ENCODE results near the gene COL6A2. TPM values are rescaled to one million over a fixed set of nuclear protein-coding genes. Genes with fewer than 3 reads are reported as not detected.

The COL6A2 gene
- total RNA-seq, 1 donor from 2014 or later = 378 TPM

DNA sequence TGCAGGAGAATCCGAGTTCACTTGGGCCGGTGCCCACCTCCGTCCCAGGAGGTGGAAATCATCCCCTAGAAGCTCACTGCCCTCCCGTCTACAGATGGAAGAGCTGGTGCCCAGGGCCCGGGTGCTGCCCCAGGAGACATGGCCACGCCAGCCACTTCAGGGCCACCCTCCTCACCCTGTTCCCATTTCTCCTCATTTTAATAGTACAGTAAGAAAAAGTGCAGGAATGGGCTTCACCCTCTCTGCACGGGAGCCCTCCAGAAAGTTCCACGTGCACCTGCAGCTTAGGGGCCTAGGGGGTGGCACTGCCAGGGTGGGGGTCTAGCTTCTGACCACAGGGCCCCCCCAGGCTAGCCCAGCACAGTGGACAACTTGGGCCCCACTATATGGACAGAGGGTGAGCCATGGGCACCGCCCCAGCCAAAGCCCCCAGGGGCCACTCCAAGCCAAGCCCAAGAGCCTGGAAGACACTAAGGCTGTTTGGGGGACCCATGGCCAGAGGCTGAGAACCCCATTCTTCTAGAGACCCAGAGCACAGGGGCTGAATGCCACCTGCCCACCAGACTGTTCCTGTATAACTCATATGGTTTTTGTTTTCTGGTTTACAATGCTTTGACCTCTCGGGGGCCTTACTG is 60.9 kb downstream of the COL6A2 start:
- H3K27me3 Mint-ChIP-seq (ENCODE audit: unreplicated experiment) = peaks cover 9% of the 10 kb centered on the region
- H3K36me3 Mint-ChIP-seq (ENCODE audit: low read depth, unreplicated experiment) = peaks cover 12% of the 10 kb centered on the region
- H3K4me3 Mint-ChIP-seq (ENCODE audit: unreplicated experiment) = no peak overlapping the region
- H3K9me3 Mint-ChIP-seq (ENCODE audit: unreplicated experiment) = no peaks in the 10 kb centered on the region
- no peaks in the 10 kb centered on the region for H3K4me1 Mint-ChIP-seq (ENCODE audit: unreplicated experiment)
- H3K27ac Mint-ChIP-seq (ENCODE audit: unreplicated experiment) = peak overlapping the region; percentile 67
- no peak for DNase-seq (ENCODE audit: low spot score)
- TF ChIP-seq, protein P1, sequence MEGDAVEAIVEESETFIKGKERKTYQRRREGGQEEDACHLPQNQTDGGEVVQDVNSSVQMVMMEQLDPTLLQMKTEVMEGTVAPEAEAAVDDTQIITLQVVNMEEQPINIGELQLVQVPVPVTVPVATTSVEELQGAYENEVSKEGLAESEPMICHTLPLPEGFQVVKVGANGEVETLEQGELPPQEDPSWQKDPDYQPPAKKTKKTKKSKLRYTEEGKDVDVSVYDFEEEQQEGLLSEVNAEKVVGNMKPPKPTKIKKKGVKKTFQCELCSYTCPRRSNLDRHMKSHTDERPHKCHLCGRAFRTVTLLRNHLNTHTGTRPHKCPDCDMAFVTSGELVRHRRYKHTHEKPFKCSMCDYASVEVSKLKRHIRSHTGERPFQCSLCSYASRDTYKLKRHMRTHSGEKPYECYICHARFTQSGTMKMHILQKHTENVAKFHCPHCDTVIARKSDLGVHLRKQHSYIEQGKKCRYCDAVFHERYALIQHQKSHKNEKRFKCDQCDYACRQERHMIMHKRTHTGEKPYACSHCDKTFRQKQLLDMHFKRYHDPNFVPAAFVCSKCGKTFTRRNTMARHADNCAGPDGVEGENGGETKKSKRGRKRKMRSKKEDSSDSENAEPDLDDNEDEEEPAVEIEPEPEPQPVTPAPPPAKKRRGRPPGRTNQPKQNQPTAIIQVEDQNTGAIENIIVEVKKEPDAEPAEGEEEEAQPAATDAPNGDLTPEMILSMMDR (IDR thresholded peaks at IDR 0.05; ENCODE audit: unreplicated experiment) = no peak

DNA sequence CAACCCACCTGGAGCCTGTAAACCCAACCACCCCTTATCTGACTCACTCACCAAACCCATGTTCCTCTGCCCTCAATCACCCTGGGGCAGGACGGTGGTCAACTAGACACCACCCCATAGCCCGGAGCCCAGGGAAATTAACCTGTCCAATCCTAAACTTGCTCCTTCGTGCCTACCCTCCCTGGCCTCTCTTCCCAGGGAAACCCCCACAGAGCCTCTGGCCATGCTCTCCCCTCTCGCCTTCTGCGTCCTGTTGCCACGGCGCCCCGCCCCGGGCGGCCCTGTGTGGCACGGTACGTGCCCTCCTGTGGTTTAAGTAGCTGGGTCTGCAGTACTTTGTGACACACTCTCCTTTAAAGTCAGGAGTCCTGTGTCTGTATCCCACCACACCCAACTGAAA is 61.5 kb downstream of the COL6A2 start:
- TF ChIP-seq, protein P1 (IDR thresholded peaks at IDR 0.05; ENCODE audit: unreplicated experiment) = no peak
- Mint-ChIP-seq H3K9me3 (ENCODE audit: unreplicated experiment) (no peaks in the 10 kb centered on the region), H3K4me1 (ENCODE audit: unreplicated experiment) (no peaks in the 10 kb centered on the region), H3K27ac (ENCODE audit: unreplicated experiment) (no peak overlapping the region), H3K4me3 (ENCODE audit: unreplicated experiment) (no peak overlapping the region), H3K27me3 (ENCODE audit: unreplicated experiment) (peaks cover 10% of the 10 kb centered on the region), H3K36me3 (ENCODE audit: low read depth, unreplicated experiment) (peaks cover 12% of the 10 kb centered on the region)
- DNase-seq (ENCODE audit: low spot score) = no peak

DNA sequence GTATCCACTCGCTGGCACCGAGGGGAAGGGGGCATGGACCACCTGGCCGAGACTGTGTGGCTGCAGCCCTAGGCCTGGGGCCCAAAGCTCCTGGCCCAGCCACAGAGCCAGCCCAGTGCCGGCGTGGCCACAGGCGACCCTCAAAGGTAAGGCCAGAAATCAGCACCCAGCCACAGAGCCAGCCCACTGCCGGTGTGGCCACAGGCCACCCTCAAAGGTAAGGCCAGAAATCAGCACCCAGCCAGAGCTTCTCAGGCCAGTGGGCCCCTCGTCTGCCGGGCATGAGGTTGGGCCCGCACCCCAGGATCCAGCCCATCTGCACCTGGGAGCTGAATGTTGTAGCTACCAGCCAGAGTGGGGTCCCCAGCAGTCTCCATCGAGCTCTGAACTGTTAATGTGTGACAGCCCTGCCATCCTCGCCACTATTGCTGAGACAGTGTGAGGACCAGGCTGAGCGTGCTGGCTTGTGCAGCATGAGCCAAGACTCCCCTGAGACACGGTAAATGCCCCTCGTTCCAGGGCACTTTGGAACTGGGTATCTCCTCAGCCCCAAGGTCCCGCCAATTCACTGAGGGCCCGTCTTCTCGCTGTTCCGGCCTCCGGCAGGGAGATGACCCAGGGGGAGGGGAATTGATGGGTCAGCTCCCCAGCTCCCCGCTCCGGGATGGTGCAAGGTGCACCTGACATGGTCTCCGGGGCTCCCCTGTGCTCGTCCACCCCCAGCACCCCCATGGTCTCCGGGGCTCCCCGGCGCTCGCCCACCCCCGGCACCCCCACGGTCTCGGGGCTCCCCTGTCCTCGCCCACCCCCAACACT is 62.1 kb downstream of the COL6A2 start:
- H3K36me3 Mint-ChIP-seq (ENCODE audit: low read depth, unreplicated experiment) = peaks cover 12% of the 10 kb centered on the region
- TF ChIP-seq, protein P1 (IDR thresholded peaks at IDR 0.05; ENCODE audit: unreplicated experiment) = no peak
- H3K9me3 Mint-ChIP-seq (ENCODE audit: unreplicated experiment) = no peaks in the 10 kb centered on the region
- H3K27me3 Mint-ChIP-seq (ENCODE audit: unreplicated experiment) = peaks cover 10% of the 10 kb centered on the region
- no peak for DNase-seq (ENCODE audit: low spot score)
- H3K4me3 Mint-ChIP-seq (ENCODE audit: unreplicated experiment) = no peak overlapping the region
- no peak overlapping the region for H3K27ac Mint-ChIP-seq (ENCODE audit: unreplicated experiment)
- H3K4me1 Mint-ChIP-seq (ENCODE audit: unreplicated experiment) = no peaks in the 10 kb centered on the region

DNA sequence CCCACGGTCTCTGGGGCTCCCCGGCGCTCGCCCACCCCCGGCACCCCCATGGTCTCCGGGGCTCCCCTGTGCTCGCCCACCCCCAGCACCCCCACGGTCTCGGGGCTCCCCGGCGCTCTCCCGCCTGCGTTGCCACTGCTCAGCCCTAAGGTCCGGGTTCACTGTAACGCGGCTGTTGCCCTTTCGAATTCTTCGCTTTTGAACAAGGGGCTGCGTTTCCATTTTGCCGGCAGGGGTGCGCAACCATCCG is 62.7 kb downstream of the COL6A2 start:
- Mint-ChIP-seq H3K4me3 (ENCODE audit: unreplicated experiment) (no peak overlapping the region), H3K9me3 (ENCODE audit: unreplicated experiment) (no peaks in the 10 kb centered on the region), H3K27ac (ENCODE audit: unreplicated experiment) (no peak overlapping the region), H3K4me1 (ENCODE audit: unreplicated experiment) (no peaks in the 10 kb centered on the region), H3K27me3 (ENCODE audit: unreplicated experiment) (peaks cover 10% of the 10 kb centered on the region), H3K36me3 (ENCODE audit: low read depth, unreplicated experiment) (peaks cover 12% of the 10 kb centered on the region)
- TF ChIP-seq, protein P1 (IDR thresholded peaks at IDR 0.05; ENCODE audit: unreplicated experiment) = no peak
- no peak for DNase-seq (ENCODE audit: low spot score)
